Lower leg skin (tissue), 3 donors: ENCODE results near the gene ITGB3.

Experiments used
- POLR2A ChIP-seq, 2 donors: fragments of 450-650 bp; IDR thresholded peaks; one replicate each; pipeline ENCODE4 v1.6.1; 2016 to 2017; ENCODE audit warnings: antibody characterized with exemption in 2 of 2, mild to moderate bottlenecking in 1 of 2, moderate library complexity in 1 of 2
- TF ChIP-seq, protein P1 (sequence below), 3 donors: fragments of 450-650 bp; IDR thresholded peaks; one replicate each; pipeline ENCODE4 v1.5.1; 2016; ENCODE audit warnings: antibody characterized with exemption in 3 of 3, mild to moderate bottlenecking in 3 of 3, moderate library complexity in 2 of 3

- no peak for TF ChIP-seq POLR2A (IDR thresholded peaks at IDR 0.05)
- TF ChIP-seq, protein P1, sequence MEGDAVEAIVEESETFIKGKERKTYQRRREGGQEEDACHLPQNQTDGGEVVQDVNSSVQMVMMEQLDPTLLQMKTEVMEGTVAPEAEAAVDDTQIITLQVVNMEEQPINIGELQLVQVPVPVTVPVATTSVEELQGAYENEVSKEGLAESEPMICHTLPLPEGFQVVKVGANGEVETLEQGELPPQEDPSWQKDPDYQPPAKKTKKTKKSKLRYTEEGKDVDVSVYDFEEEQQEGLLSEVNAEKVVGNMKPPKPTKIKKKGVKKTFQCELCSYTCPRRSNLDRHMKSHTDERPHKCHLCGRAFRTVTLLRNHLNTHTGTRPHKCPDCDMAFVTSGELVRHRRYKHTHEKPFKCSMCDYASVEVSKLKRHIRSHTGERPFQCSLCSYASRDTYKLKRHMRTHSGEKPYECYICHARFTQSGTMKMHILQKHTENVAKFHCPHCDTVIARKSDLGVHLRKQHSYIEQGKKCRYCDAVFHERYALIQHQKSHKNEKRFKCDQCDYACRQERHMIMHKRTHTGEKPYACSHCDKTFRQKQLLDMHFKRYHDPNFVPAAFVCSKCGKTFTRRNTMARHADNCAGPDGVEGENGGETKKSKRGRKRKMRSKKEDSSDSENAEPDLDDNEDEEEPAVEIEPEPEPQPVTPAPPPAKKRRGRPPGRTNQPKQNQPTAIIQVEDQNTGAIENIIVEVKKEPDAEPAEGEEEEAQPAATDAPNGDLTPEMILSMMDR (IDR thresholded peaks at IDR 0.05) = no peak
These were observed 10.5 kb downstream of the ITGB3 start for GRCh38 chr17:47264166-47264565.
